WTC11 (cell line): Measurements from ENCODE around the gene CPNE9. TPM values are rescaled to one million over a fixed set of nuclear protein-coding genes. Genes with fewer than 3 reads are reported as not detected.

ENCODE experiments used
- ATAC-seq: fragments of 200-7000 bp; cut with Tn5 transposase; 2 replicates; pipeline ENCODE4 v1.10.0; 2021; ENCODE audit warnings: mild to moderate bottlenecking, moderate library complexity
- CTCF ChIA-PET: fragments of 300-600 bp; sonication (Branson Sonifier 250); formaldehyde crosslinking; loops from one replicate; lab custom pipeline; 2021; ENCODE audit warnings: antibody characterized with exemption; lab: Charles Lee
- POLR2A ChIA-PET: fragments of 350-600 bp; sonication (Branson Sonifier 250); formaldehyde crosslinking; loops from one replicate; lab custom pipeline; 2021; ENCODE audit warnings: antibody characterized with exemption; lab: Charles Lee
- DNase-seq: peaks from one replicate; pipeline ENCODE4 v3.0.0; 2021; ENCODE audit warnings: low spot score
- H3K27ac Mint-ChIP-seq: 2 replicates; pipeline ENCODE4 v1.8.0; 2021; ENCODE audit warnings: mixed read lengths
- H3K27me3 Mint-ChIP-seq: 2 replicates; pipeline ENCODE4 v1.8.0; 2021; ENCODE audit warnings: low read depth, mild to moderate bottlenecking, moderate library complexity, mixed read lengths
- H3K36me3 Mint-ChIP-seq: 2 replicates; pipeline ENCODE4 v1.8.0; 2021; ENCODE audit warnings: mixed read lengths
- H3K4me1 Mint-ChIP-seq: 2 replicates; pipeline ENCODE4 v1.8.0; 2022; ENCODE audit warnings: mixed read lengths
- H3K4me3 Mint-ChIP-seq: 2 replicates; pipeline ENCODE4 v1.8.0; 2021; ENCODE audit warnings: mild to moderate bottlenecking, moderate library complexity, mixed read lengths
- H3K9me3 Mint-ChIP-seq: 2 replicates; pipeline ENCODE4 v1.8.0; 2021; ENCODE audit warnings: mixed read lengths
- AFF4 ChIP-seq: sonication (generic); formaldehyde crosslinking; IDR thresholded peaks from 2 replicates; pipeline ENCODE4 v1.8.1; 2023; ENCODE audit warnings: mild to moderate bottlenecking, missing genetic modification reagents, borderline replicate concordance
- ATF1 ChIP-seq: sonication (generic); formaldehyde crosslinking; IDR thresholded peaks from 2 replicates; pipeline ENCODE4 v1.8.1; 2023; ENCODE audit warnings: mild to moderate bottlenecking, moderate library complexity, missing genetic modification reagents
- ATF3 ChIP-seq: sonication (generic); formaldehyde crosslinking; conservative IDR thresholded peaks from 2 replicates; pipeline ENCODE4 v1.8.1; 2022; ENCODE audit warnings: mild to moderate bottlenecking, missing genetic modification reagents
- CDX4 ChIP-seq: fragments of 250-450 bp; sonication (Bioruptor Pico); IDR thresholded peaks from 2 replicates; pipeline ENCODE4 v1.9.0; 2021; ENCODE audit warnings: moderate library complexity, mild to moderate bottlenecking, inconsistent platforms, borderline replicate concordance
- CTCF ChIP-seq: fragments of 200-600 bp; IDR thresholded peaks from 2 replicates; pipeline ENCODE4 v1.8.0; 2022; ENCODE audit warnings: antibody characterized with exemption
- E2F4 ChIP-seq: sonication (generic); formaldehyde crosslinking; IDR thresholded peaks from 2 replicates; pipeline ENCODE4 v1.8.1; 2022; ENCODE audit warnings: low read depth, mild to moderate bottlenecking, moderate library complexity, missing genetic modification reagents, borderline replicate concordance
- ESRRA ChIP-seq: sonication (generic); formaldehyde crosslinking; IDR thresholded peaks from 2 replicates; pipeline ENCODE4 v1.8.1; 2022; ENCODE audit warnings: mild to moderate bottlenecking, missing genetic modification reagents, borderline replicate concordance
- ETV6 ChIP-seq: sonication (generic); formaldehyde crosslinking; IDR thresholded peaks from 2 replicates; pipeline ENCODE4 v1.8.1; 2022; ENCODE audit warnings: mild to moderate bottlenecking, missing genetic modification reagents
- GABPB1 ChIP-seq: sonication (generic); formaldehyde crosslinking; IDR thresholded peaks from 2 replicates; pipeline ENCODE4 v1.8.1; 2023; ENCODE audit warnings: mild to moderate bottlenecking, missing genetic modification reagents
- GRHL2 ChIP-seq: fragments of 250-450 bp; sonication (Bioruptor Pico); IDR thresholded peaks from 2 replicates; pipeline ENCODE4 v1.8.0; 2022; ENCODE audit warnings: mild to moderate bottlenecking, moderate library complexity; ENCODE audit not compliant: insufficient replicate concordance, severe bottlenecking
- IRF2 ChIP-seq: sonication (generic); formaldehyde crosslinking; IDR thresholded peaks from 2 replicates; pipeline ENCODE4 v1.8.0; 2022; ENCODE audit warnings: low read depth, missing genetic modification reagents, borderline replicate concordance
- NFE2L1 ChIP-seq: sonication (generic); formaldehyde crosslinking; IDR thresholded peaks from 2 replicates; pipeline ENCODE4 v1.8.1; 2023; ENCODE audit warnings: missing genetic modification reagents
- RORB ChIP-seq: fragments of 250-450 bp; sonication (Bioruptor Pico); IDR thresholded peaks from 2 replicates; pipeline ENCODE4 v1.9.0; 2021; ENCODE audit warnings: mild to moderate bottlenecking
- USF1 ChIP-seq: sonication (generic); formaldehyde crosslinking; IDR thresholded peaks from 2 replicates; pipeline ENCODE4 v1.8.0; 2022; ENCODE audit warnings: mild to moderate bottlenecking, missing genetic modification reagents
- USF2 ChIP-seq: sonication (generic); formaldehyde crosslinking; IDR thresholded peaks from 2 replicates; pipeline ENCODE4 v1.8.1; 2023; ENCODE audit warnings: mild to moderate bottlenecking, missing genetic modification reagents, moderate library complexity
- ZNF121 ChIP-seq: sonication (generic); formaldehyde crosslinking; IDR thresholded peaks from 2 replicates; pipeline ENCODE4 v1.8.0; 2023; ENCODE audit warnings: missing genetic modification reagents
- ZNF219 ChIP-seq: sonication (generic); formaldehyde crosslinking; IDR thresholded peaks from 2 replicates; pipeline ENCODE4 v1.8.0; 2023; ENCODE audit warnings: missing genetic modification reagents, mild to moderate bottlenecking, borderline replicate concordance
- ZNF317 ChIP-seq: sonication (generic); formaldehyde crosslinking; IDR thresholded peaks from 2 replicates; pipeline ENCODE4 v1.8.1; 2023; ENCODE audit warnings: low read depth, mild to moderate bottlenecking, moderate library complexity, missing genetic modification reagents, borderline replicate concordance
- ZNF396 ChIP-seq: fragments of 250-450 bp; sonication (Bioruptor Pico); IDR thresholded peaks from 2 replicates; pipeline ENCODE4 v1.8.0; 2021; ENCODE audit warnings: mild to moderate bottlenecking, moderate library complexity, borderline replicate concordance
- ZNF423 ChIP-seq: fragments of 250-450 bp; sonication (Bioruptor Pico); IDR thresholded peaks from 2 replicates; pipeline ENCODE4 v2.1.2; 2022; ENCODE audit warnings: mild to moderate bottlenecking, moderate library complexity
- ZNF425 ChIP-seq: fragments of 250-450 bp; sonication (Bioruptor Pico); conservative IDR thresholded peaks from 2 replicates; pipeline ENCODE4 v1.9.0; 2021; ENCODE audit warnings: mild to moderate bottlenecking
- ZNF671 ChIP-seq: fragments of 250-450 bp; sonication (Bioruptor Pico); IDR thresholded peaks from 2 replicates; pipeline ENCODE4 v1.8.0; 2021; ENCODE audit warnings: mild to moderate bottlenecking
- total RNA-seq: library from RNA; stranded (reverse); gene quantifications from 3 replicates; pipeline ENCODE4 v1.2.3, GENCODE V29; 2021

Gene CPNE9
- total RNA-seq, 1 experiment from 2014 or later: 3.2 TPM

GRCh38 chr3:9710174-9710739 is 6.6 kb downstream of the CPNE9 start:
- no peak for DNase-seq
- H3K4me3 Mint-ChIP-seq: no peak overlapping the region
- peaks cover 3% of the 10 kb centered on the region; the same call in 1 of the 2 replicates for H3K4me1 Mint-ChIP-seq
- no peak for TF ChIP-seq ETV6
- TF ChIP-seq ATF1 (CRISPR knock-in tag): no peak
- no peak for TF ChIP-seq NFE2L1 (CRISPR knock-in tag)
- no peak for TF ChIP-seq ZNF423
- no peak for TF ChIP-seq ESRRA (CRISPR knock-in tag)
- no peak for TF ChIP-seq ZNF219
- no peak for TF ChIP-seq ZNF671
- no peak for TF ChIP-seq CTCF
- TF ChIP-seq IRF2 (CRISPR knock-in tag): no peak
- no peak for TF ChIP-seq ZNF121
- TF ChIP-seq ZNF317 (CRISPR knock-in tag): no peak
- no peak for TF ChIP-seq GRHL2 (CRISPR knock-in tag)
- TF ChIP-seq USF2 (CRISPR knock-in tag): no peak
- TF ChIP-seq GABPB1 (CRISPR knock-in tag): no peak
- TF ChIP-seq, all 79 proteins: peak for 0
- H3K27ac Mint-ChIP-seq: no peak overlapping the region
- no peaks in the 10 kb centered on the region for H3K9me3 Mint-ChIP-seq
- no peak for ATAC-seq
- no peaks in the 10 kb centered on the region for H3K36me3 Mint-ChIP-seq
- H3K27me3 Mint-ChIP-seq: peaks cover 49% of the 10 kb centered on the region
- POLR2A ChIA-PET: no interaction called here
- CTCF ChIA-PET: interaction anchor here (8.9 kb wide), 1 partner anchor 17 kb away, joined by 72 read pairs; no protein-coding TSS in a partner anchor

- Mint-ChIP-seq H3K27me3 (peaks cover 39% of the 10 kb centered on the region), H3K9me3 (no peaks in the 10 kb centered on the region), H3K36me3 (no peaks in the 10 kb centered on the region), H3K4me3 (no peak overlapping the region), H3K27ac (no peak overlapping the region), H3K4me1 (peaks cover 5% of the 10 kb centered on the region; the same call in 1 of the 2 replicates)
- DNase-seq: no peak
- ChIA-PET POLR2A (no interaction called here), CTCF (interaction anchor here (0.6 to 8.9 kb wide), 4 partner anchors 15 to 212 kb away, joined by 3 to 72 read pairs (median 3); no protein-coding TSS in a partner anchor)
- no peak for ATAC-seq
- TF ChIP-seq ZNF425 (CRISPR knock-in tag) (no peak), RORB (CRISPR knock-in tag) (no peak), USF1 (CRISPR knock-in tag) (no peak), AFF4 (CRISPR knock-in tag) (no peak), CDX4 (CRISPR knock-in tag) (no peak), ATF3 (CRISPR knock-in tag) (no peak), E2F4 (CRISPR knock-in tag) (no peak), ZNF396 (no peak)
Observed at GRCh38 chr3:9712415-9712814, 8.8 kb downstream of the CPNE9 start.
